HAP-1 (cell line): ENCODE results near the gene SPATA21.
"Not testable (repeated sequence)": the region's sequence is repeated elsewhere in the genome, so short reads cannot be mapped to it uniquely, and the experiment has no call there.

Source experiments
- DNase-seq, 2 experiments: peaks; one replicate each; pipeline ENCODE4 v3.0.0-alpha.2; 2016 to 2020; ENCODE audit warnings: low spot score in 2 of 2
- H3K27me3 ChIP-seq: fragments of 250-450 bp; sonication (Bioruptor Pico); 2 replicates; pipeline ENCODE4 v1.5.1; 2020; ENCODE audit warnings: low read depth, mild to moderate bottlenecking, moderate library complexity
- H3K36me3 ChIP-seq: fragments of 250-450 bp; sonication (Bioruptor Pico); replicated peaks from 2 replicates; pipeline ENCODE4 v1.5.1; 2020; ENCODE audit warnings: mild to moderate bottlenecking
- H3K4me1 ChIP-seq: fragments of 250-450 bp; sonication (Bioruptor Pico); 2 replicates; pipeline ENCODE4 v1.5.1; 2020; ENCODE audit warnings: mild to moderate bottlenecking
- H3K4me3 ChIP-seq: fragments of 250-450 bp; sonication (Bioruptor Pico); 2 replicates; pipeline ENCODE4 v1.5.1; 2020; ENCODE audit warnings: mild to moderate bottlenecking, moderate library complexity
- H3K9me3 ChIP-seq: fragments of 250-450 bp; sonication (Bioruptor Pico); 2 replicates; pipeline ENCODE4 v1.5.1; 2020; ENCODE audit warnings: mild to moderate bottlenecking, moderate library complexity
- in situ Hi-C: fragments of 300-500 bp; cut with MboI; formaldehyde crosslinking; loops from 3 replicates; pipeline ENCODE4 v1.14.3; 2020; ENCODE audit warnings: low sequenced_read_pairs, inconsistent platforms, mixed read lengths

SPATA21 gene

GRCh38 chr1:16464917-16465625, 27.8 kb upstream of the SPATA21 start:
- Histone ChIP-seq H3K4me3 (no peak overlapping the region), H3K36me3 (peaks cover 6% of the 10 kb centered on the region), H3K4me1 (peaks cover 10% of the 10 kb centered on the region), H3K27me3 (no peaks in the 10 kb centered on the region), H3K9me3 (no peaks in the 10 kb centered on the region)
- in situ Hi-C loops: no loop called here
- DNase-seq: no peak

DNA sequence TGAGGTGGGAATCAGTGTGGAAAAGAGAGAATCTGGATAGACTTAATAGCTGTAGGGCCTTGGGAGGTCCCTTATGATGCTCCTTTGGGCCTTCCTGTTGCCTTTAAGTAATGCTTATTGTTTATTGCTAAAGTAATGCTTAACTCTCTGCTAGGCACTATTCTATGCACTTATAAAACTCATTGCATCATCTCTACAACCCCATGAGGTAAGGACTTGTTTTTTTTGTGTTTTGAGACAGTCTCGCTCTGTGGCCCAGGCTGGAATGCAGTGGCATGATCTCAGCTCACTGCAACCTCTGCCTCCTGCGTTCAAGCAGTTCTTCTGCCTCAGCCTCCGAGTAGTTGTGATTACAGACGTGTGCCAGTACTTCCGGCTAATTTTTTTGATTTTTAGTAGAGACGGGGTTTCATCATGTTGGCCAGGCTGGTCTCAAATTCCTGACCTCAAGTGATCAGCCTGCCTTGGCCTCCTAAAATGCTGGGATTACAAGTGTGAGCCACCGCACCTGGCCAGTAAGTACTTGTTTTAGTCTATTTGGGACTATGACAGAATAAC, 25.6 kb upstream of the SPATA21 start:
- in situ Hi-C loops: no loop called here

DNA sequence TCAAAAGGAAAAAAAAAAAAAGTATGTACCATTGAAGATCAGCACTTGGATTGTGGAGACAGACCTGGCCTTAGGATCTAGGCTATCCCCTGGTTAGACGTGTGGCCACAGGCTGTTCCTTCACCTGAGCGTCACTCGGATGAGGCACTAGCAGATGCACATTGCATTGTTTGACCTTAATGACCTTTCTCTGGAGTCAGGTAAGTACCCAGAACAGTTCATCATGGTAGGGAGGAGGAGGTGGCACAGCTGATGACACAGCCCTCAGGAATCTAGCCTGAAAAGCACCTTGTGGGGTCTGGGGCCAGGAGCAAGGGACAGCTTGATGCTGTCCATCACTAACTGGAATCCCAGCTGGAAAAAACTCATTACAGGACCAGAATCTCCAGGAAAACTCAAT, 24.5 kb upstream of the SPATA21 start:
- peaks cover 31% of the 10 kb centered on the region for H3K36me3 ChIP-seq
- no peak overlapping the region for H3K4me3 ChIP-seq
- H3K9me3 ChIP-seq: no peaks in the 10 kb centered on the region
- peaks cover 10% of the 10 kb centered on the region for H3K4me1 ChIP-seq
- in situ Hi-C loops: no loop called here
- no peak for DNase-seq
- no peaks in the 10 kb centered on the region for H3K27me3 ChIP-seq

More for the DNA sequence above, 25.6 kb upstream of the SPATA21 start:
- no peak for DNase-seq
- Histone ChIP-seq H3K9me3 (no peaks in the 10 kb centered on the region), H3K27me3 (no peaks in the 10 kb centered on the region), H3K36me3 (peaks cover 23% of the 10 kb centered on the region), H3K4me1 (peaks cover 10% of the 10 kb centered on the region), H3K4me3 (no peak overlapping the region)

DNA sequence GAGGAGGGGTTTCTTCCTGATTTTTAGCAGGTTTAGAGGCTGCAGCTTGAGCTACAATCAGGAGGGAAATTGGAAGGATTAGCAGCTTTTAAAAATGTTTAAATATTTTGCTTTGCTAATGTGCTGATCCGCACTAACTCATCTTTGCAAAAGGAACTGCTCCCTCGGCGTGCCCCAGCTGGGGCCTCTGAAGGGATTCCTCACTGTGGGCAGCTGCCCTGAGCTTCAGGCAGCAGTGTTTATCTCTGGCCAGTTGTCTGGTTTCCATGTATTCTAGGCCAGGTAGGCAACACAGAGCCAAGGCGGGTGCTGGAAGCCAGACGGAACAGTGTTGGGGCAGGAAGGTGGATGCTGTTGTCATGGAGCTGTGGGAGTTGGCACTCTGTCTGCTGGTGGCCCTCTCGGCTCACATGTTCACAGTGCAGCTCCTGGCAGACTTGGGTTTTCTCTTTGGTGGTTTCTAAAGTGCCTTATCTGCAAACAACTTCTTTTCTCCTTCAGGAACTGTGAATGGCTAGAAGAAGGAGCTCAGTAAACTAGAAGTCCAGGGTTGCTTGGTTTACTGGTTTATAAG, 22.2 kb upstream of the SPATA21 start:
- Histone ChIP-seq H3K36me3 (peaks cover 51% of the 10 kb centered on the region), H3K9me3 (no peaks in the 10 kb centered on the region), H3K27me3 (no peaks in the 10 kb centered on the region), H3K4me1 (peaks cover 10% of the 10 kb centered on the region), H3K4me3 (no peak overlapping the region)
- in situ Hi-C loops: no loop called here
- no peak for DNase-seq

GRCh38 chr1:16458831-16459230, 21.6 kb upstream of the SPATA21 start:
- Histone ChIP-seq H3K27me3 (no peaks in the 10 kb centered on the region), H3K4me1 (peaks cover 10% of the 10 kb centered on the region), H3K36me3 (peaks cover 57% of the 10 kb centered on the region), H3K4me3 (no peak overlapping the region), H3K9me3 (no peaks in the 10 kb centered on the region)
- DNase-seq: no peak
- in situ Hi-C loops: no loop called here

- peaks cover 75% of the 10 kb centered on the region for H3K36me3 ChIP-seq
- H3K27me3 ChIP-seq, in situ Hi-C loops, H3K4me3 ChIP-seq, DNase-seq, H3K9me3 ChIP-seq, H3K4me1 ChIP-seq: not testable (repeated sequence)
Observed at GRCh38 chr1:16456151-16456550, 18.9 kb upstream of the SPATA21 start.

- H3K4me3 ChIP-seq, H3K4me1 ChIP-seq, H3K9me3 ChIP-seq, DNase-seq, H3K27me3 ChIP-seq, in situ Hi-C loops: not testable (repeated sequence)
- peaks cover 72% of the 10 kb centered on the region for H3K36me3 ChIP-seq
Observed at GRCh38 chr1:16454909-16455308, 17.7 kb upstream of the SPATA21 start.

- Histone ChIP-seq H3K27me3 (no peaks in the 10 kb centered on the region), H3K4me1 (no peaks in the 10 kb centered on the region), H3K4me3 (no peak overlapping the region), H3K9me3 (no peaks in the 10 kb centered on the region), H3K36me3 (peaks cover 80% of the 10 kb centered on the region)
- in situ Hi-C loops: no loop called here
- DNase-seq: no peak
Observed at GRCh38 chr1:16451841-16452528, 14.8 kb upstream of the SPATA21 start.

DNA sequence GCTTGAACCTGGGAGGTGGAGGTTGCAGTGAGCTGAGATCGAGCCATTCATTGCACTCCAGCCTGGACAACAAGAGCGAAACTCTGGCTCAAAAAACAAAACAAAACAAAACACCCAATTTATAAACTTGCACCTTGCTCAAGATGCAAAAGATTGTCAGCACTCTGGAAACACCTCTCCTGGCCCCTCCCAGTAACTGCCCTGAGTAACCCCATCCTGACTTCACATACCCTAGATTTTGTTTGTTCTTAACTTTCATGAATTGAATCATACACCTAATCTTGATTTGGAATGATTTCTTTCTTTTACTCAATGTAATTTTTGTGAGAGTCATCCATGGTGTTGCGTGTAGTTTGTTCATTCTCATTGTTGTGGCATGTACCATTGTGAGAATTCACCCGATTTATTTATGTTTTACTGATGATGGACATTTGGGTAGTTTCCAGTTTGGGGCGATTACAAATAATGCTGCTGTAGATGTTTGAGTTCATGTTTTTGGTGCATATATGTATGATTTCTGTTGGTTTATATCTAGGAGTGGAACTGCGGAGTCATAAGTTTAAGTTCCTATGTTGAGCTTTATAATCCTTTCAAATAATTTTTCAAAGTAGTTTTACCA, 13.7 kb upstream of the SPATA21 start:
- peaks cover 70% of the 10 kb centered on the region for H3K36me3 ChIP-seq
- in situ Hi-C loops: no loop called here
- no peaks in the 10 kb centered on the region for H3K4me1 ChIP-seq
- no peak for DNase-seq
- H3K27me3 ChIP-seq: no peaks in the 10 kb centered on the region
- no peak overlapping the region for H3K4me3 ChIP-seq
- no peaks in the 10 kb centered on the region for H3K9me3 ChIP-seq

- H3K4me3 ChIP-seq: no peak overlapping the region
- H3K4me1 ChIP-seq: no peaks in the 10 kb centered on the region
- H3K9me3 ChIP-seq: no peaks in the 10 kb centered on the region
- in situ Hi-C loops: no loop called here
- no peak for DNase-seq
- H3K27me3 ChIP-seq: no peaks in the 10 kb centered on the region
- peaks cover 66% of the 10 kb centered on the region for H3K36me3 ChIP-seq
Observed at GRCh38 chr1:16449666-16450065, 12.4 kb upstream of the SPATA21 start.

GRCh38 chr1:16449065-16449464, 11.8 kb upstream of the SPATA21 start:
- no peak for DNase-seq
- Histone ChIP-seq H3K9me3 (no peaks in the 10 kb centered on the region), H3K27me3 (no peaks in the 10 kb centered on the region), H3K4me1 (no peaks in the 10 kb centered on the region), H3K4me3 (no peak overlapping the region), H3K36me3 (peaks cover 62% of the 10 kb centered on the region)
- in situ Hi-C loops: no loop called here

GRCh38 chr1:16447641-16448040, 10.4 kb upstream of the SPATA21 start:
- in situ Hi-C loops: no loop called here
- DNase-seq: no peak
- Histone ChIP-seq H3K4me1 (no peaks in the 10 kb centered on the region), H3K36me3 (peaks cover 66% of the 10 kb centered on the region), H3K27me3 (no peaks in the 10 kb centered on the region), H3K4me3 (no peak overlapping the region), H3K9me3 (no peaks in the 10 kb centered on the region)

DNA sequence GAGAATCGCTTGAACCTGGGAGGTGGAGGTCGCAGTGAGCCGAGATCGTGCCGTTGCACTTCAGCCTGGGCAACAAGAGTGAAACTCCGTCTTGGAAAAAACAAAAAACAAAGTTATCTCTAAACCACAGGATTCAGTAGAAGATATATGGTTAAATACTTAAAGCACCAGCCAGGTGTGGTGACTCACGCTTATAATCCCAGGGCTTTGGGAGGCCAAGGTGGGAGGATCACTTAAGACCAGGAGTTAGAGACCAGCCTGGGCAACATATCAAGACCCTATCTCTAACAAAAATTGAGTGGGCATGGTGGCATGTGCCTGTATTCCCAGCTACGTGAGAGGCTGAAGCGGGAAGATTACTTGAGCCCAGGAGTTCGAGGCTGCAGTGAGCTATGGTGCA, 8.9 kb upstream of the SPATA21 start:
- no peaks in the 10 kb centered on the region for H3K9me3 ChIP-seq
- no peaks in the 10 kb centered on the region for H3K27me3 ChIP-seq
- no peak overlapping the region for H3K4me3 ChIP-seq
- in situ Hi-C loops: no loop called here
- peaks cover 5% of the 10 kb centered on the region for H3K4me1 ChIP-seq
- no peak for DNase-seq
- H3K36me3 ChIP-seq: peaks cover 54% of the 10 kb centered on the region

DNA sequence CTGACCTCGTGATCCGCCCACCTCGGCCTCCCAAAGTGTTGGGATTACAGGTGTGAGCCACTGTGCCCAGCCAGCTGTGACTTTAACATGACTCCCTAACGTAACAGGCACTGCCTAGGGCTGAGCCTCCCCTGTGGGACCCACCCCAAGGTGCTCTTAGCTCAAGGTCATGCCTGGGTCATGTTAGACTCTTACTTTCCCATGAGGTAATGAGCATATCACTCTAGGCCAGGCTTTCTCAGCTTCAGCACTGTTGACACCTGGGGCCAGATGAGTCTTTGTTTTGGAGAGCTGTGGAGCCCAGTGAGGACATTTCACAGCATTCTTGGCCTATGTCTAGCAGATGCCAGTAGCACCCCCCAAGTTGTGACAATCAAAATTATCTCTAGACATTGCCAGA, 7.8 kb upstream of the SPATA21 start:
- no peak for DNase-seq
- Histone ChIP-seq H3K4me1 (peaks cover 5% of the 10 kb centered on the region), H3K27me3 (no peaks in the 10 kb centered on the region), H3K9me3 (no peaks in the 10 kb centered on the region), H3K4me3 (no peak overlapping the region), H3K36me3 (peaks cover 56% of the 10 kb centered on the region)
- in situ Hi-C loops: no loop called here
